H1 (cell line): ENCODE results near the gene ZNF488. TPM values are rescaled to one million over a fixed set of nuclear protein-coding genes. Genes with fewer than 3 reads are reported as not detected.

Experiments used
- CTCF ChIA-PET: fragments of 300-600 bp; sonication (Branson Sonifier 250); formaldehyde crosslinking; loops from one replicate; lab custom pipeline; 2021; ENCODE audit not compliant: partially characterized antibody; lab: Charles Lee
- POLR2A ChIA-PET: fragments of 300-600 bp; sonication (Branson Sonifier 250); formaldehyde crosslinking; loops from one replicate; lab custom pipeline; 2021; ENCODE audit warnings: inconsistent platforms; ENCODE audit not compliant: partially characterized antibody; lab: Charles Lee
- DNase-seq, 2 experiments: peaks; one replicate each; pipeline versions ENCODE4 v3.0.0 to v3.0.0-alpha.2; 2010 to 2022; ENCODE audit warnings: low spot score in 2 of 2, low read depth in 1 of 2, mixed read lengths in 1 of 2
- FAIRE-seq: peaks from 2 replicates; lab custom pipeline; 2011; peaks lifted over from hg19 to GRCh38; lab: Jason Lieb, UNC
- H2AFZ ChIP-seq: 2 replicates; pipeline ENCODE4 v1.8.1; 2012; ENCODE audit warnings: low read length, inconsistent platforms
- H2AK5ac ChIP-seq: 2 replicates; pipeline ENCODE4 v1.6.1; 2013; ENCODE audit warnings: low read depth, low read length
- H2BK120ac ChIP-seq: replicated peaks from 2 replicates; pipeline ENCODE3; 2013; ENCODE audit warnings: low read depth, low read length, inconsistent platforms
- H2BK12ac ChIP-seq: 2 replicates; pipeline ENCODE4 v1.6.1; 2013; ENCODE audit warnings: low read depth, low read length
- H2BK15ac ChIP-seq: 2 replicates; pipeline ENCODE4 v1.6.1; 2013; ENCODE audit warnings: low read length
- H2BK20ac ChIP-seq: 2 replicates; pipeline ENCODE4 v1.6.1; 2013; ENCODE audit warnings: low read length
- H2BK5ac ChIP-seq: 2 replicates; pipeline ENCODE4 v1.6.1; 2013; ENCODE audit warnings: low read depth, low read length
- H3K14ac ChIP-seq: 2 replicates; pipeline ENCODE4 v1.6.1; 2013; ENCODE audit warnings: inconsistent platforms; ENCODE audit not compliant: insufficient read length
- H3K18ac ChIP-seq: 2 replicates; pipeline ENCODE4 v1.6.1; 2013; ENCODE audit warnings: low read length; ENCODE audit errors: extremely low read depth
- H3K23ac ChIP-seq: 2 replicates; pipeline ENCODE4 v1.6.1; 2013; ENCODE audit warnings: inconsistent platforms; ENCODE audit not compliant: insufficient read length
- H3K23me2 ChIP-seq: 2 replicates; pipeline ENCODE4 v1.6.1; 2013; ENCODE audit warnings: low read depth, low read length
- H3K27ac ChIP-seq: 2 replicates; pipeline ENCODE4 v1.6.1; 2011; ENCODE audit warnings: low read depth, low read length, inconsistent platforms
- H3K27me3 ChIP-seq, 4 experiments: replicated peaks in 1 of 4; 1 replicate in 1 of 4; 2 replicates in 3 of 4; pipeline versions ENCODE4 v1.6.1 to v1.8.1; 2011 to 2013; ENCODE audit warnings: low read length in 3 of 4, mild to moderate bottlenecking in 3 of 4, inconsistent platforms in 2 of 4, mixed read lengths in 2 of 4, moderate library complexity in 1 of 4; ENCODE audit not compliant: control insufficient read depth in 3 of 4, insufficient read depth in 3 of 4; ENCODE audit errors: extremely low read depth in 1 of 4
- H3K36me3 ChIP-seq, 4 experiments: 2 replicates each; pipeline versions ENCODE4 v1.6.1 to v1.8.1; 2011 to 2013; ENCODE audit warnings: mild to moderate bottlenecking in 4 of 4, low read length in 3 of 4, moderate library complexity in 2 of 4, control low read depth in 1 of 4, inconsistent platforms in 1 of 4; ENCODE audit not compliant: insufficient read depth in 4 of 4, control insufficient read depth in 2 of 4
- H3K4ac ChIP-seq: replicated peaks from 2 replicates; pipeline ENCODE3; 2013; ENCODE audit warnings: low read length, low read depth, mixed read lengths, inconsistent platforms; ENCODE audit not compliant: insufficient read length
- H3K4me1 ChIP-seq, 4 experiments: replicated peaks in 1 of 4; 1 replicate in 1 of 4; 2 replicates in 3 of 4; pipeline versions ENCODE4 v1.6.1 to v1.8.1; 2011 to 2013; ENCODE audit warnings: low read length in 3 of 4, inconsistent platforms in 2 of 4, mixed read lengths in 1 of 4; ENCODE audit not compliant: insufficient read depth in 4 of 4, control insufficient read depth in 3 of 4
- H3K4me2 ChIP-seq, 2 experiments: 2 replicates each; pipeline versions ENCODE4 v1.6.1 to v1.8.1; 2011 to 2013; ENCODE audit warnings: low read depth in 2 of 2, low read length in 2 of 2, control low read depth in 1 of 2, inconsistent platforms in 1 of 2, mild to moderate bottlenecking in 1 of 2; ENCODE audit not compliant: insufficient read depth in 1 of 2
- H3K4me3 ChIP-seq, 4 experiments: fragments of 200-600, 300-600 bp in 1 of 4; sonication (generic), shearing (Covaris generic), sonication (Bioruptor Twin) in 1 of 4; 2 replicates each; pipeline versions ENCODE4 v1.5.1 to v1.8.1; 2011 to 2016; ENCODE audit warnings: low read length in 4 of 4, low read depth in 3 of 4, control low read depth in 2 of 4, inconsistent platforms in 2 of 4, mild to moderate bottlenecking in 2 of 4, mixed read lengths in 1 of 4, moderate library complexity in 1 of 4; ENCODE audit not compliant: insufficient read depth in 2 of 4; ENCODE audit errors: extremely low read depth in 1 of 4
- H3K56ac ChIP-seq: replicated peaks from 2 replicates; pipeline ENCODE3; 2013; ENCODE audit warnings: low read depth, mild to moderate bottlenecking, mixed read lengths, low read length, inconsistent platforms; ENCODE audit not compliant: insufficient read length
- H3K79me1 ChIP-seq: 2 replicates; pipeline ENCODE4 v1.6.1; 2013; ENCODE audit warnings: low read depth, low read length, control low read depth
- H3K79me2 ChIP-seq, 2 experiments: 2 replicates each; pipeline versions ENCODE4 v1.6.1 to v1.8.1; 2012 to 2013; ENCODE audit warnings: low read length in 2 of 2, mild to moderate bottlenecking in 2 of 2, inconsistent platforms in 1 of 2; ENCODE audit not compliant: insufficient read depth in 2 of 2, control insufficient read depth in 1 of 2
- H3K9ac ChIP-seq, 4 experiments: replicated peaks in 1 of 4; 1 replicate in 1 of 4; 2 replicates in 3 of 4; pipeline versions ENCODE4 v1.6.1 to v1.8.1; 2011 to 2013; ENCODE audit warnings: low read depth in 3 of 4, low read length in 3 of 4, control low read depth in 2 of 4, mild to moderate bottlenecking in 2 of 4, moderate library complexity in 2 of 4, inconsistent platforms in 1 of 4; ENCODE audit errors: extremely low read depth in 1 of 4
- H3K9me3 ChIP-seq, 2 experiments: 2 replicates each; pipeline versions ENCODE4 v1.6.1 to v1.8.1; 2012 to 2013; ENCODE audit warnings: mild to moderate bottlenecking in 2 of 2, moderate library complexity in 2 of 2, control low read depth in 1 of 2, inconsistent platforms in 1 of 2, low read depth in 1 of 2, low read length in 1 of 2, mixed read lengths in 1 of 2; ENCODE audit not compliant: insufficient read depth in 2 of 2
- H4K20me1 ChIP-seq, 2 experiments: replicated peaks in 1 of 2; 2 replicates each; pipeline versions ENCODE3 to v1.8.1; 2011 to 2013; ENCODE audit warnings: inconsistent platforms in 2 of 2, low read length in 2 of 2, mild to moderate bottlenecking in 1 of 2; ENCODE audit not compliant: insufficient read depth in 2 of 2, control insufficient read depth in 1 of 2
- H4K5ac ChIP-seq: 2 replicates; pipeline ENCODE4 v1.6.1; 2013; ENCODE audit warnings: low read length, low read depth, mixed read lengths, inconsistent platforms; ENCODE audit not compliant: insufficient read length
- H4K8ac ChIP-seq: 2 replicates; pipeline ENCODE4 v1.8.0; 2013; ENCODE audit warnings: mild to moderate bottlenecking, moderate library complexity, low read length, inconsistent platforms; ENCODE audit not compliant: insufficient read depth; ENCODE audit errors: extremely low read depth
- H4K91ac ChIP-seq: replicated peaks from 2 replicates; pipeline ENCODE3; 2013; ENCODE audit warnings: low read length, mixed read lengths, inconsistent platforms; ENCODE audit not compliant: insufficient read length
- BACH1 ChIP-seq: IDR thresholded peaks from 2 replicates; pipeline ENCODE4 v1.6.1; 2012; ENCODE audit warnings: low read length, improper control_type of control experiment
- BCL11A ChIP-seq, 2 experiments: IDR thresholded peaks; one replicate each; pipeline ENCODE4 v1.6.1; 2011; ENCODE audit warnings: low read depth in 2 of 2, low read length in 2 of 2, mild to moderate bottlenecking in 2 of 2
- CBX8 ChIP-seq: fragments of 300-800, 300-1000 bp; sonication (generic); IDR thresholded peaks from 2 replicates; pipeline ENCODE4 v1.7.1; 2016; ENCODE audit warnings: low read depth, low read length, borderline replicate concordance
- CEBPB ChIP-seq: IDR thresholded peaks from 2 replicates; pipeline ENCODE4 v1.6.1; 2012; ENCODE audit warnings: low read depth, low read length
- CHD2 ChIP-seq: IDR thresholded peaks from 2 replicates; pipeline ENCODE4 v1.6.1; 2012; ENCODE audit warnings: low read length, improper control_type of control experiment
- EP300 ChIP-seq, 2 experiments: IDR thresholded peaks; 1 replicate in 1 of 2; 2 replicates in 1 of 2; pipeline ENCODE4 v1.6.1; 2011 to 2012; ENCODE audit warnings: low read depth in 2 of 2, low read length in 2 of 2, mild to moderate bottlenecking in 2 of 2, borderline replicate concordance in 1 of 2, inconsistent platforms in 1 of 2, moderate library complexity in 1 of 2
- FOSL1 ChIP-seq: IDR thresholded peaks from 2 replicates; pipeline ENCODE4 v1.6.1; 2011; ENCODE audit warnings: mild to moderate bottlenecking, low read depth, low read length, moderate library complexity; ENCODE audit not compliant: insufficient read depth
- GTF2F1 ChIP-seq: IDR thresholded peaks from 2 replicates; pipeline ENCODE4 v1.6.1; 2012; ENCODE audit warnings: low read depth, low read length, improper control_type of control experiment, borderline replicate concordance
- JUND ChIP-seq: IDR thresholded peaks from 2 replicates; pipeline ENCODE4 v1.6.1; 2011; ENCODE audit warnings: mild to moderate bottlenecking, improper control_type of control experiment, low read length
- NANOG ChIP-seq: IDR thresholded peaks from 2 replicates; pipeline ENCODE4 v1.6.1; 2011; ENCODE audit warnings: low read length, low read depth, mild to moderate bottlenecking, inconsistent platforms; ENCODE audit not compliant: insufficient read depth, poor library complexity, severe bottlenecking
- NRF1 ChIP-seq: IDR thresholded peaks from 2 replicates; pipeline ENCODE4 v1.6.1; 2011; ENCODE audit warnings: mild to moderate bottlenecking, low read depth, low read length, improper control_type of control experiment
- RXRA ChIP-seq: IDR thresholded peaks from 2 replicates; pipeline ENCODE4 v1.6.1; 2011; ENCODE audit warnings: low read depth, mild to moderate bottlenecking, low read length, moderate library complexity; ENCODE audit not compliant: insufficient read depth
- SIN3A ChIP-seq, 2 experiments: IDR thresholded peaks in 1 of 2; conservative IDR thresholded peaks in 1 of 2; 2 replicates each; pipeline ENCODE4 v1.6.1; 2011 to 2012; ENCODE audit warnings: low read length in 2 of 2, improper control_type of control experiment in 1 of 2, low read depth in 1 of 2, mild to moderate bottlenecking in 1 of 2
- TCF12 ChIP-seq: IDR thresholded peaks from 2 replicates; pipeline ENCODE4 v1.6.1; 2011; ENCODE audit warnings: low read depth, mild to moderate bottlenecking, low read length
- ZNF274 ChIP-seq: IDR thresholded peaks from 2 replicates; pipeline ENCODE4 v1.7.0; 2012; ENCODE audit warnings: low read length, borderline replicate concordance; ENCODE audit errors: extremely low read depth
- WGBS, 2 experiments: shearing (Covaris generic) in 1 of 2; methylation state at CpG; one replicate each; pipeline versions ENCODE4 v1.1.6 to v1.1.7; 2013 to 2015; ENCODE audit warnings: low lambda C conversion rate in 2 of 2, mixed read lengths in 2 of 2, inconsistent platforms in 1 of 2, low coverage in 1 of 2, missing lambda C conversion rate in 1 of 2; ENCODE audit not compliant: insufficient replicate concordance in 2 of 2, insufficient coverage in 1 of 2, insufficient read length in 1 of 2; ENCODE audit errors: extremely low coverage in 1 of 2, missing lambda C conversion rate in 1 of 2; 5-methylcytosine and 5-hydroxymethylcytosine counted together
- polyA plus RNA-seq, 7 experiments: library from polyadenylated mRNA; depleted of rRNA in 3 of 7; stranded (reverse) in 5 of 7; unstranded in 2 of 7; fragments of >200 nt in 5 of 7; fragments of 200-250 nt in 2 of 7; gene quantifications; 1 replicate in 5 of 7; 2 replicates in 1 of 7; 4 replicates in 1 of 7; pipeline versions ENCODE4 v1.2.1 to v1.2.3, GENCODE V29; 2011 to 2013; ENCODE audit warnings: missing spikeins in 2 of 7, mixed read lengths in 2 of 7
- total RNA-seq: library from RNA; stranded (reverse); fragmentation: NEBNext Ultra II Directional; extraction: Animal tissue kit (Norgen Biotek cat#: 25700); gene quantifications from 2 replicates; pipeline ENCODE4 v1.2.1, GENCODE V29; 2021

Gene ZNF488
- total and polyA plus RNA-seq, 2 of the 8 experiments (the other 6 are each of a cell fraction or from before 2014, with no cell fraction given) = 7.9 to 11.4 TPM

GRCh38 chr10:47357131-47357582 is 26.9 kb downstream of the ZNF488 start:
- Histone ChIP-seq H3K4me1 (no peaks in the 10 kb centered on the region), H2BK120ac (no peak overlapping the region), H4K91ac (no peak overlapping the region), H3K79me1 (no peaks in the 10 kb centered on the region), H3K4me2 (no peak overlapping the region), H2AFZ (no peak overlapping the region), H3K27ac (no peak overlapping the region), H2AK5ac (no peak overlapping the region), H3K23me2 (no peaks in the 10 kb centered on the region), H2BK12ac (no peak overlapping the region), H3K23ac (no peak overlapping the region), H4K5ac (no peak overlapping the region), H3K14ac (no peak overlapping the region), H3K4ac (no peak overlapping the region), H2BK5ac (no peak overlapping the region), H4K20me1 (no peaks in the 10 kb centered on the region), H3K27me3 (no peaks in the 10 kb centered on the region; a peak in 1 of 7 replicates), H3K9me3 (no peaks in the 10 kb centered on the region), H3K56ac (no peak overlapping the region), H4K8ac (no peak overlapping the region), H3K79me2 (no peaks in the 10 kb centered on the region), H3K4me3 (no peak overlapping the region), H2BK20ac (no peak overlapping the region), H2BK15ac (no peak overlapping the region), H3K9ac (no peak overlapping the region), H3K18ac (no peak overlapping the region), H3K36me3 (no peaks in the 10 kb centered on the region)
- DNase-seq (no peak), FAIRE-seq (no peak)
- ChIA-PET POLR2A (no interaction called here), CTCF (interaction anchor here (1.6 to 8.9 kb wide), 2 partner anchors 10 to 45 kb away, joined by 5 to 132 read pairs; partner anchors contain the start of gene RBP3)
- 83% methylated on average over 11 of the region's 12 CpGs; no CpG with 5 or more reads in 1 of the 2 experiments for WGBS, 2 experiments
- TF ChIP-seq CHD2 (no peak), NANOG (no peak), BCL11A (IDR thresholded peaks at IDR 0.05; ENCODE audit: low read depth in 2 of 2, low read length in 2 of 2) (no peak), CEBPB (no peak), RXRA (no peak), NRF1 (no peak), SIN3A (conservative IDR thresholded peaks at IDR 0.05 in 1 of 2, IDR thresholded peaks at IDR 0.05 in 1 of 2; ENCODE audit: low read depth in 1 of 2, low read length in 2 of 2) (no peak), CBX8 (no peak), TCF12 (no peak), JUND (no peak), EP300 (IDR thresholded peaks at IDR 0.05; ENCODE audit: borderline replicate concordance in 1 of 2, low read depth in 2 of 2, low read length in 2 of 2) (no peak), FOSL1 (no peak), ZNF274 (no peak), BACH1 (no peak), GTF2F1 (no peak)
